GM10847 (cell line): Measurements from ENCODE around the gene PNP.

Experiments
- POLR2A ChIP-seq: IDR thresholded peaks from 2 replicates; pipeline ENCODE4 v1.6.1; 2011; ENCODE audit not compliant: insufficient read length; ENCODE audit errors: extremely low read depth

The PNP gene

DNA sequence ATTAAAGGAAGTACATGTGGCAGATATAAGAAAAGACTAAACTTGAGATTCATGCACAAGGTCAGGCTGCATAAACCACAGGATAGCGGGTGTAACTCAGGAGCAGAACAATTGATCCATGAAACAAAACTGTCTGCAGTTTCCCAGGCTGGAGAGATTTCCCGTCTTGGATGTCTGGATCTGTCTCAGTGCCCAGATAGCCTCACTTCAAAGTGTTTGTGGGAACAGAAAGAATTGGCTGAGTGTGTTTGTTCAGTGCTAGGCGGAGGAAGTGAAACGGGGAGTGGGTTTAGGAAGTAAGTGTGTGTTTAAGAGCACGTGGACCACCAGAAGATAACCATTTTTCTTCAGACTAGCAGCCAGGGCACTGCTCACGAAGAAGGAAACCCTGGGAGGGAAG is 34.7 kb downstream of the PNP start:
- no peak for TF ChIP-seq POLR2A

GRCh38 chr14:20508367-20508766 is 39.2 kb downstream of the PNP start:
- TF ChIP-seq POLR2A, result no peak

DNA sequence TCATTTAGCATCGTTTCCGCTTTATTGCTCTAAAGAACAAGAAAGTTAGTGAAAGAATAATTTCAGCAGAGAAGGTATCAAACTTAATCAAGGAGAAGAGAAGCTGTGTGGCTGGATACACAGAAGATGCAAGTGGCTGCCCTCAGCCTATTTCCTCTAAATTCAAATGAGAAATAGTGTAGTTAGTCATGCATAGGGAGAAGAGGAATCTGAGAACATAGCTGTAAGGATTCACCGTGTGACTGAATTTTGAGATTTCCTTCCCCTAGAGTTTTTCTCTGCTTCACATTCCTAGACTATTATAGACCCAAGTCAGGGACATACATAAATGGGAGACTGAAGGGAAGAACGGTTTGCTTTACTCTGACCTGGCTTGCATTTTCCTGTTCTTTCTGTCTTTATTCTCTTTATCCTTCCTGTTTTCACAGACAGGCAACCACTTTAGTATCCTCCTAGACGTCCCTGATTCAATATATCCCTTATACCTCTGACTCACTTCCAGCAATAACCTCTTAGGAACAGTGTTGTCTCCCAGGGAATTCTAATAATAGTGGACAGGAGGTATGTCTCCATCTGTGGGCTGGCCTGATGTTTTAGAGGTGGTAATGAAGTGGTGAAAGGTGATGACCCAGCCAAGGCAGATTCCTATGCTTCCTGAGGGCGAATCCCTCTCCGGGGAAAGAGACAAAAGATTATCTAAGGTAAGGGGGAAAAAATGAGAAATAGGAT is 43.1 kb downstream of the PNP start:
- TF ChIP-seq POLR2A, result no peak

DNA sequence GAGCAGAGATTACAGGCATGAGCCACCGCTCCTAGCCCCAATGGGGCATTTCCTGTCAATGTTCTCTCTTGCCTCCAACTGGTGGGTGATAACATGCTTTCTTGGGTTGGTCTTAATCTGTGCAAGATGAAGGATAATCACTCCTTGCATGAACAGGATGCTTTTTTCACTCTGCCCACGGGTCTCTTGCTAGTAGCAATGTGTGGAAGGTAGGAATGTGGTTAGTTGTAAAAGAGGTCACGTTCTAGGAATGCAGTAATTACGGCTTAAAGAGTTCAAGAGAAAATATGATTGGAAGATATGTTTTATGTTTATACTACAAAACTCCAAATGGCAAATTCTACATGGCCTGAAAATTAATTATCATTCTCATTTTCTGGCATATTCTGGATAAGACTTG is 46.6 kb downstream of the PNP start:
- TF ChIP-seq POLR2A, result no peak

DNA sequence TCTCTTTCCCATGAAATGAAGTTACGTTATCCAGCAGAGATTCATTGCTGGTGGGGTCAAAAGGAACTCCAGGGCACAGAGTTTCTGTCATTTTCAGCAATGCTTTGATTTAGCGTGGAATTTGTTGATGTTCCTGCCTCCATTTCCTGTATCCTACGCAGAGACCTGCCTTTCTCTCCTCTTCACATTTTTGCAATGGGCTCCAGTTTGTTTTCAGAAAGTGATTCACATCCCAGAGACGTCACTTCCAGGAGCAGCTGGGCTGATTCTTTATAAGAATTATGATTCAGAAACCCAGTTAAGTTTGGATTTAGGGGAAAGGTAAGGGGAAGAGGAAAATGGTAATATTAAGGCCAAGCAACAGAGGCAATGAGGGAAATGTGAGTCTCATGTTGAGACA is 47.7 kb downstream of the PNP start:
- no peak for TF ChIP-seq POLR2A

GRCh38 chr14:20522332-20522731 is 53.1 kb downstream of the PNP start:
- no peak for TF ChIP-seq POLR2A

- no peak for TF ChIP-seq POLR2A
Observed at GRCh38 chr14:20524027-20524426, 54.8 kb downstream of the PNP start.
